Activated T-helper 9 cell treated with anti-CD3 and anti-CD28 coated beads, Interleukin-2, amount 50 U/mL, for 16 hours (primary cell): ENCODE data around the gene SOWAHA.
A peak's percentile ranks its signal among the peaks of the same experiment; 100 is the strongest.

Experiments
- DNase-seq: peaks from one replicate; pipeline ENCODE4 v3.0.0-alpha.2; 2020; ENCODE audit warnings: low read depth

SOWAHA gene

DNA sequence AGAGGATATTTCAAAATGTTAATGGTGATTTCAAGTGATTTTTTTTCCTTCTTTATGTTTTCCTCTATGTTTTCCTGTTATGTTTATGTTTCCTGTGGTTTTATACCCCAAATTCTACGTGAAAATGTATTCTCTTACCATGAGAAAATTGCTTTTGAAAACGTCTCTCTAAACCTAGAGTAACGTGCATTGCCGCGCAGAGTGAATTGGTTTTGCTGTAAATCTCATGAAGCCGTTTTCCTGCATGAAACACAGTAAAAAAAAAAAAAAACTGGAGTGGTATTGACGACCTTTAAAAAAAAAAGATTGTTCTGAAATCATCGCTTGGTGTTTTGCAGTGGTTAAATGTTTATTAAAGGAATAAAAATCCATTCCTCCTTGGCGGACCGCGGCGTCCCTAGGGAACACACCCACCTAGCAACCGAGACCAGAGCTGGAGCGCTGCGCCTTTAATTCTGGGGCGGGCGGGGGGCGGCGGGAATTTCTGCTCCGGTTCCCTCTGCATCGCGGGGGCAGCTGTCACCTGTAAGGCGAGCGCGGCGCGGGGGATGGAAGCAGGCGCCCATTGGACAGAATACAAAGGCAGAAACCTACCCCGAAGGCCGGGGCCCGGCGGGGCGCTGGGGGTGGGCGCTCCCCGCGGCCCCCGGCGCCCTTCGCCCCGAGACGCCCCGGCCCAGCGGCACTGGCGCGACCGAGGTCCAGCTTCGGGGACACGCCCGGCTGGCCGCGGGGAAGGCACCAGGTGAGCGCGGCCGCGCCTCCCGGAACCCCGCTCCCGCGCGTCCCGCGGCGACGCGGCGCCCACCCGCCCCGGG lies at the start of gene SOWAHA:
Gene SOWAHA (plus strand): TSS at position 522 of the 818 bp plus-strand sequence. CDS start 320 bp downstream, outside the sequence.
- no peak for DNase-seq

DNA sequence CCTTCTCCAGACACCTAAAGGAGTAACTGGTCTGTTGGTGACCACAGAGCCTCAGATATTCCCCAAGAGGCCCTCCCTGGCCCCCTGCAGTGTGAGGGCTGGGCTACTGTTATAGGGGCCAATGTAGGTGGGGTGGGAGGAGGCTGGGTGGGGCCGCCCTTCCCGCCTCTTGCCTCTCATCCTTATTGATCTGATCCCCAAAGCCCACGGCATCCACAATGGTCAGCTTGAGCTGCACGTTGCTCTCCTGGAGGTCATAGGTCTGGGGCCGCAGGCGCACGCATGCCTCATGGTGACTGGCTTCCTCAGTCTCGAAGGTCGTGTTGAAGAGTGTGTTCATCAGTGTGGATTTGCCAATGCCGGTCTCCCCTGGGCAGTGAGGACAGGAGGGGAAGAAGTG lies 49.1 kb upstream of the SOWAHA start:
- DNase-seq: no peak

DNA sequence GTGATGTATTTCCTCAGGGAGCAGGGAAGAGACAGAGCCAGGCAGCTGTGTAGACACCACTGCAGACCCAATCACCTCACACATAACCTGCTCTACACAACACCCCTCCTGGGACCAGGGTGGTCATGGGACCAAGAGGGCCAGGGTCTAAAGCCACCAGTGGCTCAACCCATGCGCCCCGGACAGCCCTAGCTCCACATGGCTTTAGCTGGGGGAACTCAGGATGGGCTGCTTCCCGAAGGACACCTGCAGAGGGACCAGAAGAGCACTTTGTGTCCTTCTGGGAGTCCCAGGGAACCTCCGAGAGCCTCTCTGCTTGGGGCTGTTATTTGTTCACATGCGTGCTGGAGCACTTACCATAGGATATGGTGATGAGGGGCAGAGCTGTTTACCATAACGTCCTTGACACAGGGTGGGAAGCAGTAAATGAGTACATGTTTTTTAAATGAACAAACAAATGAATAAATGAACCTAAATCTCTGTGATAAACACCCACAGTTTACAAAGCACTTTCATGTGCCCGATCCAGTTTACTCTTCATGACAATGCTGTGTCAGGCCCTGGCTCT lies 48.3 kb upstream of the SOWAHA start:
- DNase-seq: no peak

DNA sequence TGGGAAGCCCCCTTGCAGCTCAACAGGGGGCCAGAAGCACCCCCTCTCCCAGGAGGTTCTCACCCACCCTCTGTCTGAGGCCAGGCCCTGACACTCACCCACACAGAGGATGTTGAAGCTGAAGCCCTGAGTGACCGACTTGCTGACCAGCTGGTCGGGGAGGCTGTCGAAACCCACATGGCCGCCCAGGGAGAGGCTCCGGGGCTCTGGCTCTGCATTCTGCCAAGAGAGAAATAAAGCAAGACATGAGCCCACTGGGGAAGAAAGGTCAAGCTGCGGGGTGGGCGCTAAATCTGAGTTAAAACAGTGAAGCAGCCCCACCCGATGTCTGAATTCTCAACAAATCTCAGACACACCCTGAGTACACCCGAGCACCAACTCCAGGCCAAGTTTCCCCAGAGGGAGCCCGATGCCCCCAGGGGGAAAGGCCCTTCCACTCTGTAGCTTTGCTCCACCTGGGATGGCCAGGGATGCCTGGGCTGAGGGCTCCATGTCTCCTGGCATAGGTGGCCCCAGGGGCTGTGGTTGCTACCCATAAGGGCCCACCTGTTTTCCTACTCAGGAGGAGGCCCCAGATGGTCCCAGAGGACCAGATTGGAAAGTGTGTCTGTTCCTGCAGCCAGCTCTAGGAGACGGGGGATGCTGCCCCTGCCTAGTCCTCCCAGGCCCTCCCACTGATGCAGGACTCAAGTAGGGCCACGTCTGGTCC lies 47.6 kb upstream of the SOWAHA start:
- DNase-seq: no peak

DNA sequence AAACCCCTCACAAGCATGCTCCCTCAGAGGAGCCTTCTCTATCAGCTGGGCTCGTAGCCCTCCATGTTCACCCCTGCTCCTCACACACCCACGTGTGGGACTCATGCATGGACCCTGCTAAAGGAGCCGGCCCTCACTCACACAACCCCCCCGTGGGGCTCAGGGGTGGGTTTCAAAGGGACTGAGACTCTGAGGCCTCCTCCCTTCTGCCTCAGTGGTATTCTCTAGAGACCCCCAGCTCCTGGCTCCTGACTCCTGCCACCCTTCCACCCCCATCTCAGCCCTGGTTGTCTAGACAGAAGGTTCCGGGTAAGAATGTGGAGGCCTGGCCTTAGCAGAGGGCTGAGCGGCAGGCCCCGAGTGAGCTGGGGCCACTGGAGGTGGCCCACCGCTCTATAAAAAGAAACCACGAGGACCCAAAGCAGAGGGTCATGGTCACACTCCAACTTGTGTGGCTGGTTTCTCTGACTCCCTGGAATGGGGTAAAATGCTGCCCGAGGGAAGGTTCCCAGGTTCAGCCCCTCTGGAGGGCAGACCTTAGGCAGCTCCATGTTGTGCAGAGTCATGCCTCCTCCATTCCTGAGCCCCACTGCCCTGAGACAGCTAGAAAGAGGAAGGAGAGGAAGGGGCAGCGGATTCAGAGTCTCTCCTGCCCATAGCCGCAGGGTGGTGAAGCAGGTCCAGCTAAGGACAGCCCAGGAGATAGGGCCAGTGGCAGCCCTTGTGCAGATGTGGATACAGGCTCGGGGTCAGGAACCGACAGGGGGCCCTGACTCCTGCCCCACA lies 46.9 kb upstream of the SOWAHA start:
- DNase-seq: no peak

DNA sequence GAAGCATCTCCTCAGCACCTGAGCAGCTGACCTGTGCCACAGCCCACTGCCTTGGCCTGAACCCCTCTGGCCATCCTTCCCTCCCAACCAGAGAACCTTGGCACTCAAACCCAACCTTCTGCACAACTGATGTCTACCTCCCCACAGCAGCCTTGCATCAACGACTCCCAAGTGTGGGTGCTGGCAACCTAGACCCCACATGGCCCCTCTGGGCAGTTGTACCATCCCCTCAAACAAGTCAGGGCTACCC lies 46.4 kb upstream of the SOWAHA start:
- no peak for DNase-seq

DNA sequence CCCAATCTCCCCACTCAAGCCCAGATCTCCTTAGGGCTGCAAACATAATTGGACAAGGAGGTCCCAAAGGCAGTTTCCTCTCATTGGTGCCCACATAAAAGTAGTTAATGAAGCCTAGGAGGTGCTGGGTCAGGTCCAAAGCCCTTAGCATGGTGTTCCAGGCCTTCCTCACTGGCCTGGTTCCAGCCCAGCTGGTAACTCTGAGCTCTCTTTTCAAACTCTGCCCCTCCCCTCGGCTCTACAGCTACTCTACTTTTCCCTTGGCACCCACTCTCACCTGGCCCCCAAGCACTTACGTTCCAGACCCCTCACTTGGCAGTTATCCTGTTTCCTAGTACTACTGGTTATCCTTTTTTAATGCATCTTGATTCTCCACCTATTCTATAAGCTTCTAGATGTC lies 46.0 kb upstream of the SOWAHA start:
- no peak for DNase-seq

DNA sequence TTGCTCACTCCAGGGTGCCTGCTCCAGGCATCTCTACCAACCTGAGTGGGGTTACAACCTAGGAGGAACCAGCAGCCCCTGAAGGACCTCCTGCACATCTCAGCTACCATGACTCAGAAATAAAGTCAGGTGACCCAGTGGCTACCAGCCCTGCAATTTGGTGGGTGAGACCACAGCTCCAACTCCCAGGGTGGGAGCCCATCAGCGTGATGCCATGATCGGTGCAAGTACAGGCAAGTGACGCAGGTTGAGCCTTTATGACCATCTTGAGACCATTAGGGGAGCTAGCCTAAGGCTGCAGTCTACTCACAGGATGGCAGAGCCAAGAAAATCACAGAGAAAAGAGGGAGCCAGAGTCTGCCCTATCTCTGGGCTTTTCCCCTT lies 44.6 kb upstream of the SOWAHA start:
- no peak for DNase-seq

DNA sequence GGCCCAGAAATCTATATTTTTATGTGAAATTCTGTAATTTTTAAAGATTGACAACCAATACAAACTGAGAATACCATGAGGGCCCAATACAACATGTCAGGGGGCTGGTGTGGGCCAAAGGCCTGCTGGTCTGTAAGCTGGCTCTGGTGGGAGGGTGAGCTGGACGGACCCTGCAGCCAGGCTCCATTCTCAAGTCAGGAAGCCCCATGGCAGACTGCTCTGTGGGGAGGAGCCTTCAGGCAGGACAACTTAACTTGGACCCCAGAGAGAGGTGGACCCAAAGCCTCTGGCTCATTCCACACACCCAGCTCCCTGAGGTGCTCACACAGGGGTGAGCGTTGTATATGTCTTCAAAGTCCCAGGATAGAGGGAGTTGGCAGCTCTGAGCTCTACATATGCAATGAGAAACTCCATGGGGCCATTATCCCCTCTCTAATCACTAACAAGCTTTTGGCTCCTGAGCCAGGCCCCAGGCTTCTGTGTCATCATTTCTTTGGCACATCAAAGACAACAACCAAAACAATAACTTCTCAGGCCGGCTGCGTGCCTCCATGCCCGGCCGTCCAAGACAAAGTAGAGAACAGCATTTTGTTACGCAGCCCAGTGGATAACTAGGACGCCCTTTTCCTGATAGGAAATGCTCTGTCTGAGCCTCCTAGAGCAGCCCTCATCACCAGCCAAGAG lies 42.5 kb upstream of the SOWAHA start:
- no peak for DNase-seq

DNA sequence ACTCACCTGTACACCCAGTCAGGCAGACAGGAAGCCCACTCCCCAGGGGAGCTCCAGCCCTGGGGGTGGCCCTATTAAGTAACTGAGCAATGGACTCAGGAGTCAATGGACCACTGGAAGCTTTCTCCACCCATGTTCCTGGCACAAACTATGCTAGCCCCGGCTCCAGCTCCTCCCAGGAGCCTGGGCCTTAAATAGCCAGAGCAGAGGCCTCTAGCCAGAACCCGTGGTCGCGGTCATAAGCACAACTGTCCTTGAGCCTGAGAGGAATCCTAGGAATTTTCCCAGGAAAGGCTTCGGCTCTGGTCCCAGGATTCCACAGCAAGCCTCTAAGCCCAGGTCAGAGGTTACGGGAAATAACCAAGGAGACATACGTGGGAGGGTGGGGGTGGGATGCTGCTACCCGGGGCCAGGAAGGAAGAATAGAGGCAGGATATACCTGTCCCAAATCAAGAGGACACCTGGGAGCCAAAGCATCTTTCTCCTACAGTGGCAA lies 41.6 kb upstream of the SOWAHA start:
- DNase-seq: no peak

DNA sequence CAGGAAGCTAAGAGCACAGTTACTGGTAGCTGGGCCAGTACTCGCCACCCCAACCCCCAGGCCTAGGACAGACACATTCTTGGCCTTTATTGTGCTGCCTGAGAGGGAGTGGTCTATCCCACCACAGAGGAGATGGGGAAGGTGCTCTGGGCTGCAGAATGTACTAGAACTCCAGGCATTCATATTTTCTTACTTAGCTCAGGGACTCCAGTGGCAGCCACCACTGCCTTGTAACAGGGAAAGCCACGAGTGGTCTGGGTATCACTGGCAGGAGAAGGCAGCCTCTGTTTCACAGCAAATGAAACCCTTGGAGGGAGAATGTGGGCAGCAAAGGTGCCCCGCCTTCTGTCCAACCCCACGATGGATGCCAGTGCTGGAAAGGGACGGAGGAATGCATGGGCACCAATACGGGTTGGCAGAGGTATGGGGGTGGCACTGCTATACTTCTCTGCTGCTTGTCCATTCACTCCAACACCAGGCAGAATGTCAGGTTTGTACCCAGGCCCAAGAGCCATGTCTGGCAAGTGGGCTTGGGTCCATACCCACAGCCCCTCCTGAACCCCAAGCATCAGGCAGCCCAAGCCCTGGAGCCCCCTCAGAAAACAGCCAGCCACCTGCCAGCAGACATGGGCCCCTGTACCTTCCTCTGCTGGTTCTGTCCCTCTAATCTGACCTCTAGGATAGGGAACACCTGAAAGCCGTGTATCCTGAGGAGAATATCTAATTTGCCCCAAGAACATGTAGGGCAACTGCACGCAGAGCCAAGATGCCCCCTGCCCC lies 40.6 kb upstream of the SOWAHA start:
- no peak for DNase-seq

DNA sequence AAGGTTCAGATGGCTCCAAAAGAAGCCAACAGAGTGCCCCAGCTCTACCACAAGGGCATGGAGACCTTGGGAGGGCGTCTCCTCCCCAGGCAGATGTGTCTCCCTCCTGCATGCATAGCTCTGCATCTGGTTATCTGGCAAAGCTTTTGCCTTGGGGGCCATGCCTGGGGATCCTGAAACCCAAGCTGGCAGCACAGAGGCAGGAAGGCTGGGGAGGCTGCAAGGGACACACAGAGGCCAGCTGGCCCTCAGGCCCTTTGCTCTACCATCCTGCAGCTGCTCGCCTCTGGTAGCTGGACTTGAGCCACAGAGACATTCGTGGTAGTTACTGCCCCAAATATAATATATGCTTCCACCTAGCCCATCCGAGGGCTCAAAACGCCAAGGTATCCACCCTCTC lies 40.0 kb upstream of the SOWAHA start:
- DNase-seq: no peak

DNA sequence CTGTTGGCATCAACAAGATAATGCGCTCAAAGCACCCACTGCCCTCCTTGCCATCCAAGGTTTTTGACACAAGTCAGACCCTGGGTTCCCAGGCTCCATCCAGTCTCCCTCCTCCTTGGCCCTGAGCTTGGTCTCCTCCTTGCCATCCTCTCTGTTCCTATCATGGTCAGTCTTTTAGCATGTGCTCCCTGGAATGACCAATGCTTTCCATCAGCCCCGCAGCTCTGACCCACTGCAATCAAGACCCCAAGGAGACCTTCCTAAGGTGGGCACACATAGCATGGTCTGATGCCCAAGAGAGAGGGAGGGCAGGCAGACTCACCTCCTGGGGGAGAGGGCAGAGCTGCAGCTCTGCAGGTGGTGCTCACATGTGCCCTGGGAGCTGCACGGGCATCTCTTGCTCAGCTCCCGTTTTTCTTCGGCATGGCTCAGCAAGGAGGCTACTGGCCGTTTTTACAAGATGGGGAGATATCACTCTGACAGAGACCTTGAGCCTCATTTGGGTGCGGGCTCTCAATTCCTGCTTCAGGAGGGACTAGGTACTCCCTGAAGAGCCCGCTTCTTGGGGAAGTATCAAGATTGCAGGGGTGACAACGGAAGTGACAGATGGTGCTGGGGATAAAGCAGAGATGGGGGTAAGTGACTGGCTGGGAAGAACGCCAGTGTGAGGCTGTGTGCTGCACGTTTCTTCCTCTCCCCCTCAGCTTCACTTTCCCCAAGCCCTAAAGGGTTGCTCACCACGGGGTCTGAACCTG lies 39.3 kb upstream of the SOWAHA start:
- DNase-seq: no peak

DNA sequence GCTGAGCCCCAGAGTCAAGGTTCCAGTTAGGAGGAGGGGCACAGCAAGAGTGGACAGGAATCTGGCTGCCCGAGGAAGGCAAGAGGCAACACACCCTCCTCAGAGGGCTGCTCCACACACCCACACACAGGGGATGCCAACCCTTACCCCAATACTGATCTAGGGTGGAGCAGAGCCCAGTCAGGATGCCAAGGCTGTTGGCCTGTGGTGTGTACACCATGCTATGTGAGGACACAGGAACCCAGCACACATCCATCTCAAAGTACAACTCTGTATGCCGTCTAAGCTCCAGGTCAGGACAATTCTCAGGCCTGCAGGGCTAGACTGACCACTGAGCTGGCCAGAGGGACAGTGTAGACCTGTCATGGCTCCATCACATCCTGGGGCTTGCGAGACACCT lies 38.7 kb upstream of the SOWAHA start:
- DNase-seq: no peak

DNA sequence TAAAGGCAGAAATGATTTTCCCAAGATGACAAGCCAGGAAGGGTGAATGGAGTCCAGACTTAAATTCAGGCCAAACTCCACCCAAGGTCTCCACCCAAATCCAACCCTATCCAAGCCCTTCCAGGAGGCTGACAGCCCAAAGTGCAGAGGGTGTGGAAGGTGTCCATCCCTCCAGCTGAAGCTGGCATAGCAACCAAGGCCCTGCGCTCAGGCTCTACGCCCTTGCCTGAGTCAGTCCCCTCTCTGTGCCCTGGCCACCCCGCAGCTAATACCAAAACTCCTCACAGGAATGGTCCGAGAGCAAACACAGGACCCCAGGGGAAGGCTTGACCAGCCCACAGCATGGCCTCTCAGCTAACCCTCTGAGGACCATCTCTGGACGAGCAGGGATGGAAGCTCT lies 38.2 kb upstream of the SOWAHA start:
- no peak for DNase-seq

DNA sequence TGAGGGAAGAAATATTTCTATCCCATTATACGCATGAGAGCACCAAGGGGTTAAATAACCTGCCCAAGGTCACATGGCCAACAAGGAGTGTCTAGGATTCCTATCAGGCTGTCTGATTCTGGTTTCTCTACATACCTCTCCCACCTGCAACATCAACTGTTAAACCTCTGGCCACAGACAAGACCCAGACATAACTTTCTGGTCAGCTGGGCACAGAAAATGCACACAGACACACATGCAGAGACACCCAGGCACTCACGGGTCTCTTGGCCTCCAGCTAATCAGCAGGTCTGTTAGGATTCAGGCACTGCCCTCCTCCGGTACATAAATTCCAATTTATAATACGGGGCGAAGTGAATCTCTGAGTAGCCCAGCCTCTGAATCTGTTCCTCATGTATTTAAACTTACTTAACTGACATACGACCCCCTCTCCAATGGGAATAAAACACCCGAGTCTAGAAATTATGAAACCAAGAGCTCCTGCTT lies 37.6 kb upstream of the SOWAHA start:
- DNase-seq: no peak

DNA sequence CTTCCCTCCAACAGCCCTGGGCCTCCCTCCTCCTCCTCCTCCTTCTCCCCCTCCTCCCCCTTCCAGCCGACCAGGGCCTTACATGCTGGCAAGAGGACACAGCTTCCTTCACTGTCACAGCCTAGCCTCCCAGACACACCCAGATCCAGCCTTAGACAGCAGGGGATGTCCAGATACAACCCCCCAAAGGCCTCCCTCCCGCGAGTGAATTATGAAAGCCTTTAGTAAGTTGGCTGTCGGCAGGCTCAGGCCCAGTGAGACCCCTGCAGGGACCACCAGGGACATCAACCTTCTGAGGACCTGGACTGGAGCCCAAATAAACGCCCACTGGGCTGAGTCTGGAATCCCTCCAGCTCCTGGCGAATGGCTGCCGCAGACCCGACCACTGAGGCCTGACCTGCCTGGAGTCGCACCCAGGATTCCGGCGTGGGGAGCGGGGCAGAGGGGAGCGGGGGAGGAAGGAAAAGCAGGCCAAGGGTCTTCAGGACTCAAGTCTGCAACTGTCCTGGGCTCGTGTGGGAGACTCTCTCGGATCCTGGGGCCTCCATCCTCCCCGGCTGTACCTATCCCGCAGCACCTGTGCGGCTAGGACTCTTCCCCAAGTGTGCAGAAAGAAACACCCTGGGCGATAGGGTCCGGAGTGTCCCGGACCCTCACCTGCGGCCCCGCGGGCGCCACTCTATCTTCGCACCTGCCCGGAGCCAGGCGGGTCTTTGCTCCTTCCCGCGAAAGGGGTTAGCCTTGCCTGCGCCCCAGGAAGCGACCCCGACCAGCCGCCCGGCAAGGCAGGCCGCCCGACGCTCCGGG lies 36.8 kb upstream of the SOWAHA start:
- no peak for DNase-seq

DNA sequence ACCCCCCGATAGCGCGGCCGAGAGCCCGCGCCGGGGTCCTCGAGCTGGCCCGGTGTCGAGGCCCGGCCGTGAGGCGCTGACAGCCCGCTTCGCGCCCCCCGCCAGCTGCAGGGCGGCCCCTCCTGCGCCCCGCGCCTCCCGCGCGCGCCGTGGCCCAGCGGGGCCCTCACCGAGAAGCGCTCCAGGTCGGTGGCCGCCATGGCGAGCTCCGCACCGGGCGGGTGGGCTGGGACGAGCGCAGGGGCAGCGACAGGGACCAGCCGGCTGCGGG lies 36.2 kb upstream of the SOWAHA start:
- DNase-seq: no peak

DNA sequence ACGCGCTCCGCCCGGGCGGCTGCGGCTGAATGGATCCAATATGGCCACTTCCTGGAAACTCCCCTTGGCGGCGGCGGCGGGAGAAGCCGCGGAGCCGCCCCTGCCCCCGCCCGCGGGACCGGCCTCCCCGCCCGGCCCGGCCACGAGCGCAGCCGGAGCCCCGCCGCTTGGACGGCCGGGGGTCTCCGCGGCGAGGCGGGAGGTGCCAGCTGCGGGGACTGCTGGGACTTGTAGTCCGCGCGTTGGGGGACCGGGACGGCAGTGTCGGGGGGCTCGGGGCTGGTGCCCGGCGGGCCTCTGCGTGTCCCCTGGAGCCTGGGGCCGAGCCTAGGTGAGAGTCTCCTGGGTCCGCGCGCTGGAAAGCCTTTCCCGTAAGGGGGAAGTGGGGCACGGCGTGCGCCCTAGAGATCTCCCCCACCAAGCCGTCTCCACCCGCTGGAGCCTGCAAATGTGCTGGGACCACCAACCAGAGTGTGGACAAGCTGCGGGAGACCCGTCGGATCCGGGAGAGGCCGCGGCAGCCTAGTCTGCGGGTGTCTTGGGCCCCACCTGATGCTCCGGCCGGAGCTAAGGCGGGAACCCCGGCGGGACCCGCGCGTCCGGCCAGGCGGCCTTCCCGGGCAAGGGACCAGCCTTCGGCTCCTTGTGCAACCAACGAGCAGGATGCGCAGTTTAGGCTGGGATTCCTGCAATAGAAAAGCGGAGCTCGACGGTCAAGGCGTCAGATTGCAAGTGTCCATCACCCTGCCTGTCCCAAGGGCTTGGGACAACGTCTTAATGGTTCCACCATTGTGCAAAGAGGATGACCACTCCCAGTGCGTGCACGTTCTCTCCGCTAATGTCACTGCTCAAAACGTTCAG lies 35.7 kb upstream of the SOWAHA start, which contains the start of gene SEPTIN8:
Gene SEPTIN8 (minus strand): TSS at position 31 of the 861 bp plus-strand sequence. CDS start 102 bp downstream, outside the sequence.
- DNase-seq: peak; percentile 34
